CD14-positive monocyte (primary cell): Measurements from ENCODE around the gene RGS7. TPM values are rescaled to one million over a fixed set of nuclear protein-coding genes. Genes with fewer than 3 reads are reported as not detected.

Experiments
- DNase-seq, 3 donors: peaks; one replicate each; pipeline ENCODE4 v3.0.0-alpha.2; 2011 to 2022
- H2AFZ ChIP-seq: 2 replicates; pipeline ENCODE4 v1.6.0; 2012; ENCODE audit warnings: mild to moderate bottlenecking, low read depth, low read length, inconsistent platforms; ENCODE audit not compliant: insufficient read depth, poor library complexity, severe bottlenecking
- H3K27ac ChIP-seq, 2 donors: 1 replicate in 1 of 2; 2 replicates in 1 of 2; pipeline ENCODE4 v1.5.1; 2012 to 2013; ENCODE audit warnings: low read length in 2 of 2, control low read depth in 1 of 2, inconsistent platforms in 1 of 2, low read depth in 1 of 2, mild to moderate bottlenecking in 1 of 2
- H3K27me3 ChIP-seq, 2 donors: one replicate each; pipeline versions ENCODE4 v1.6.0 to v1.6.1; 2011 to 2013; ENCODE audit warnings: low read length in 2 of 2; ENCODE audit not compliant: control insufficient read depth in 2 of 2, insufficient read depth in 2 of 2
- H3K36me3 ChIP-seq, 2 donors: replicated peaks in 1 of 2; 1 replicate in 1 of 2; 2 replicates in 1 of 2; pipeline versions ENCODE4 v1.5.1 to v1.6.1; 2012 to 2013; ENCODE audit warnings: low read length in 2 of 2, control low read depth in 1 of 2, inconsistent platforms in 1 of 2, mild to moderate bottlenecking in 1 of 2; ENCODE audit not compliant: insufficient read depth in 2 of 2, control insufficient read depth in 1 of 2
- H3K4me1 ChIP-seq, 2 donors: 1 replicate in 1 of 2; 2 replicates in 1 of 2; pipeline versions ENCODE4 v1.5.1 to v1.6.1; 2012 to 2013; ENCODE audit warnings: low read length in 2 of 2, control low read depth in 1 of 2, inconsistent platforms in 1 of 2, mild to moderate bottlenecking in 1 of 2, moderate library complexity in 1 of 2; ENCODE audit not compliant: insufficient read depth in 2 of 2, control insufficient read depth in 1 of 2
- H3K4me2 ChIP-seq: replicated peaks from 2 replicates; pipeline ENCODE3; 2012; ENCODE audit warnings: low read length, moderate library complexity, mild to moderate bottlenecking; ENCODE audit not compliant: poor library complexity, severe bottlenecking; ENCODE audit errors: extremely low read depth
- H3K4me3 ChIP-seq, 3 experiments: fragments of 200-600 bp in 1 of 3; sonication (generic) in 1 of 3; replicated peaks in 1 of 3; 1 replicate in 2 of 3; 2 replicates in 1 of 3; pipeline ENCODE4 v1.5.1; 2011 to 2013; ENCODE audit warnings: low read length in 3 of 3, mild to moderate bottlenecking in 3 of 3, control low read depth in 2 of 3, low read depth in 2 of 3, inconsistent platforms in 1 of 3, moderate library complexity in 1 of 3
- H3K79me2 ChIP-seq: 2 replicates; pipeline ENCODE4 v1.6.0; 2012; ENCODE audit warnings: mild to moderate bottlenecking, control low read depth, inconsistent platforms, low read length, moderate library complexity; ENCODE audit not compliant: insufficient read depth
- H3K9ac ChIP-seq: 2 replicates; pipeline ENCODE4 v1.6.0; 2017; ENCODE audit warnings: low read length, mild to moderate bottlenecking; ENCODE audit not compliant: insufficient read depth, poor library complexity, severe bottlenecking
- H3K9me3 ChIP-seq, 2 donors: replicated peaks in 1 of 2; 1 replicate in 1 of 2; 2 replicates in 1 of 2; pipeline versions ENCODE4 v1.5.1 to v1.6.1; 2012 to 2013; ENCODE audit warnings: low read length in 2 of 2, control low read depth in 1 of 2; ENCODE audit not compliant: control insufficient read depth in 1 of 2, insufficient read depth in 1 of 2
- H4K20me1 ChIP-seq: 2 replicates; pipeline ENCODE4 v1.6.0; 2012; ENCODE audit warnings: mild to moderate bottlenecking, low read length, control low read depth, moderate library complexity; ENCODE audit not compliant: insufficient read depth
- H3K27ac Mint-ChIP-seq, 7 donors: one replicate each; pipeline ENCODE4 v1.8.0; 2020; ENCODE audit warnings: mild to moderate bottlenecking in 7 of 7, mixed read lengths in 7 of 7, moderate library complexity in 6 of 7, inconsistent platforms in 2 of 7
- H3K27me3 Mint-ChIP-seq, 3 donors: one replicate each; pipeline ENCODE4 v1.8.0; 2021 to 2022; ENCODE audit warnings: low read depth in 3 of 3, mild to moderate bottlenecking in 3 of 3, mixed read lengths in 3 of 3, moderate library complexity in 3 of 3, inconsistent platforms in 1 of 3
- H3K36me3 Mint-ChIP-seq, 2 donors: one replicate each; pipeline ENCODE4 v1.8.0; 2020; ENCODE audit warnings: mixed read lengths in 2 of 2, inconsistent platforms in 1 of 2, mild to moderate bottlenecking in 1 of 2
- H3K4me1 Mint-ChIP-seq: one replicate; pipeline ENCODE4 v1.8.0; 2020; ENCODE audit warnings: mild to moderate bottlenecking, mixed read lengths
- H3K4me3 Mint-ChIP-seq, 2 donors: one replicate each; pipeline ENCODE4 v1.8.0; 2020; ENCODE audit warnings: mild to moderate bottlenecking in 2 of 2, mixed read lengths in 2 of 2, moderate library complexity in 1 of 2
- H3K9me3 Mint-ChIP-seq, 7 donors: one replicate each; pipeline ENCODE4 v1.8.0; 2020 to 2022; ENCODE audit warnings: mixed read lengths in 7 of 7, mild to moderate bottlenecking in 6 of 7, moderate library complexity in 6 of 7, inconsistent platforms in 2 of 7
- WGBS: methylation state at CpG from one replicate; pipeline ENCODE4 v1.1.5; 2013; ENCODE audit warnings: missing lambda C conversion rate; ENCODE audit not compliant: insufficient coverage; 5-methylcytosine and 5-hydroxymethylcytosine counted together
- intact Hi-C, 2 donors: fragments of 100-400 bp; cut with micrococcal nuclease; formaldehyde crosslinking; loops; one replicate each; pipeline versions ENCODE4 v1.15.0 to v1.15.1; 2023
- polyA plus RNA-seq, 3 donors: library from polyadenylated mRNA; depleted of rRNA in 1 of 3; unstranded in 2 of 3; stranded (reverse) in 1 of 3; fragments of 300-500 nt in 2 of 3; fragments of >200 nt in 1 of 3; fragmentation: Illumina TruSeq in 2 of 3; gene quantifications; 1 replicate in 2 of 3; 2 replicates in 1 of 3; pipeline ENCODE4 v1.2.3, GENCODE V29; 2012 to 2021
- TF ChIP-seq, protein P1 (sequence below): fragments of 200-600 bp; IDR thresholded peaks from one replicate; pipeline ENCODE4 v1.8.0; 2022; ENCODE audit warnings: antibody characterized with exemption, mild to moderate bottlenecking

RGS7 gene
- polyA plus RNA-seq, 3 donors: not detected

DNA sequence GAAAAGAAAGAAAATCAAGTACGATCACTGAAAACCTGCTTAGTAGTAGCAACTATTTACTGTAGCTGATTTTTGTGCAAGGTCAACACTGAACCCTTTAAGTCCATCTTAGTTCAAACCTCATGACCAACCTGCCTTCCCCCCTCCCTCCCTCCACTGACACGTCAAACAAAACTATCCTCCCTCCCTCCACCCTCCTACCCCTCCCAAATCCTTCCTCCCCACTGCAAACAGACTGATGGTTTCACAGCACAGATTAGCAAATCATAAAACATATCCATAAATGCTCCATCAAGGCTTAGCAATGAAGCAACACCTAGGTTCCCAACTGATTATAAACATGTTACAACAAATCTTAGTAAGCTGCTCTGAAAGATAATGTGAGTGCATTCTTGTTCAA lies 580.8 kb downstream of the RGS7 start:
- WGBS: 67% methylated on average over 1 of the region's 2 CpGs
- Histone ChIP-seq H3K27me3 (no peaks in the 10 kb centered on the region), H3K4me2 (no peak overlapping the region), H3K27ac (no peak overlapping the region), H3K79me2 (no peaks in the 10 kb centered on the region), H3K4me3 (no peak overlapping the region), H4K20me1 (no peaks in the 10 kb centered on the region), H3K4me1 (no peaks in the 10 kb centered on the region), H3K9me3 (peaks cover 0 to 5% of the 10 kb centered on the region in 2 donors), H3K36me3 (no peaks in the 10 kb centered on the region), H3K9ac (no peak overlapping the region), H2AFZ (no peak overlapping the region)
- no peak for DNase-seq
- Mint-ChIP-seq H3K4me1 (no peaks in the 10 kb centered on the region), H3K4me3 (no peak overlapping the region), H3K27me3 (no peaks in the 10 kb centered on the region), H3K36me3 (no peaks in the 10 kb centered on the region), H3K9me3 (peaks cover 0 to 4% (median 2%) of the 10 kb centered on the region in 7 donors), H3K27ac (no peak overlapping the region)
- intact Hi-C loops: no loop called here
- TF ChIP-seq, protein P1, sequence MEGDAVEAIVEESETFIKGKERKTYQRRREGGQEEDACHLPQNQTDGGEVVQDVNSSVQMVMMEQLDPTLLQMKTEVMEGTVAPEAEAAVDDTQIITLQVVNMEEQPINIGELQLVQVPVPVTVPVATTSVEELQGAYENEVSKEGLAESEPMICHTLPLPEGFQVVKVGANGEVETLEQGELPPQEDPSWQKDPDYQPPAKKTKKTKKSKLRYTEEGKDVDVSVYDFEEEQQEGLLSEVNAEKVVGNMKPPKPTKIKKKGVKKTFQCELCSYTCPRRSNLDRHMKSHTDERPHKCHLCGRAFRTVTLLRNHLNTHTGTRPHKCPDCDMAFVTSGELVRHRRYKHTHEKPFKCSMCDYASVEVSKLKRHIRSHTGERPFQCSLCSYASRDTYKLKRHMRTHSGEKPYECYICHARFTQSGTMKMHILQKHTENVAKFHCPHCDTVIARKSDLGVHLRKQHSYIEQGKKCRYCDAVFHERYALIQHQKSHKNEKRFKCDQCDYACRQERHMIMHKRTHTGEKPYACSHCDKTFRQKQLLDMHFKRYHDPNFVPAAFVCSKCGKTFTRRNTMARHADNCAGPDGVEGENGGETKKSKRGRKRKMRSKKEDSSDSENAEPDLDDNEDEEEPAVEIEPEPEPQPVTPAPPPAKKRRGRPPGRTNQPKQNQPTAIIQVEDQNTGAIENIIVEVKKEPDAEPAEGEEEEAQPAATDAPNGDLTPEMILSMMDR: no peak

DNA sequence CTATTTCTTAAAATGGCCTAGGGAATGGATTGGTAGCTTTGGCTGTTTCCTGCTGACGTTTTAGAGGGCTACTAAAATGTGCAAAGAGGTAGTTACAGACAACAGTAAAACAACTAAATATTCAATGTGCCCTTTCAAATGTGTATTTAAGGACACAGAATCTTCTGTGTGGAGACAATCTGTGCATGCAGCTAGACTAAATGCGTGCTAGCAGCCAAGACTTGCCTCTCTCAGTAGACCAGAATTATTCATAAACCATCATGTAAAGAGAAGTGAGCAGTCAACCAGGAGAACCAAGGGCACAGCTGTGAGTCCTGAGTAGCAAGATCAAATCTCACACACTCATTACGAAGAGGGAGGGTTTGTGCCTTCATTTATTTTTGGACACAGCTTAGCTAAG lies 584.9 kb downstream of the RGS7 start:
- Histone ChIP-seq H3K4me1 (no peaks in the 10 kb centered on the region), H3K79me2 (no peaks in the 10 kb centered on the region), H3K4me3 (no peak overlapping the region), H3K4me2 (no peak overlapping the region), H3K9ac (no peak overlapping the region), H3K36me3 (no peaks in the 10 kb centered on the region), H3K27ac (no peak overlapping the region), H4K20me1 (no peaks in the 10 kb centered on the region), H2AFZ (no peak overlapping the region), H3K9me3 (no peaks in the 10 kb centered on the region), H3K27me3 (no peaks in the 10 kb centered on the region)
- H3K27me3 Mint-ChIP-seq: no peaks in the 10 kb centered on the region
- H3K27ac Mint-ChIP-seq: no peak overlapping the region
- H3K36me3 Mint-ChIP-seq: no peaks in the 10 kb centered on the region
- H3K4me3 Mint-ChIP-seq: no peak overlapping the region
- DNase-seq: no peak
- WGBS: 80% methylated on average over 1 of the region's 3 CpGs
- TF ChIP-seq, protein P1: no peak
- H3K9me3 Mint-ChIP-seq: peaks cover 0 to 6% (median 0%) of the 10 kb centered on the region in 7 donors
- intact Hi-C loops: no loop called here
- H3K4me1 Mint-ChIP-seq: no peaks in the 10 kb centered on the region
